WTC11 (cell line): ENCODE measurements around the gene AGAP3.

Source experiments
- CTCF ChIP-seq: fragments of 200-600 bp; IDR thresholded peaks from 2 replicates; pipeline ENCODE4 v1.8.0; 2022; ENCODE audit warnings: antibody characterized with exemption
- ELF4 ChIP-seq: sonication (generic); formaldehyde crosslinking; IDR thresholded peaks from 2 replicates; pipeline ENCODE4 v1.8.1; 2022; ENCODE audit warnings: low read depth, mild to moderate bottlenecking, moderate library complexity, missing genetic modification reagents
- FOXP1 ChIP-seq: sonication (generic); formaldehyde crosslinking; IDR thresholded peaks from 2 replicates; pipeline ENCODE4 v1.8.0; 2022; ENCODE audit warnings: missing genetic modification reagents, mild to moderate bottlenecking, moderate library complexity, borderline replicate concordance
- HMGXB4 ChIP-seq: sonication (generic); formaldehyde crosslinking; IDR thresholded peaks from 2 replicates; pipeline ENCODE4 v1.8.1; 2023; ENCODE audit warnings: mild to moderate bottlenecking, moderate library complexity, missing genetic modification reagents
- IRF1 ChIP-seq: sonication (generic); formaldehyde crosslinking; IDR thresholded peaks from 2 replicates; pipeline ENCODE4 v1.8.0; 2023; ENCODE audit warnings: missing genetic modification reagents
- JUN ChIP-seq: sonication (generic); formaldehyde crosslinking; IDR thresholded peaks from 2 replicates; pipeline ENCODE4 v1.8.0; 2023; ENCODE audit warnings: mild to moderate bottlenecking, missing genetic modification reagents
- NFYB ChIP-seq: sonication (generic); formaldehyde crosslinking; conservative IDR thresholded peaks from 2 replicates; pipeline ENCODE4 v1.8.0; 2022; ENCODE audit warnings: low read depth, missing genetic modification reagents
- RELA ChIP-seq: sonication (generic); formaldehyde crosslinking; IDR thresholded peaks from 2 replicates; pipeline ENCODE4 v1.8.1; 2022; ENCODE audit warnings: missing genetic modification reagents, mild to moderate bottlenecking, borderline replicate concordance
- SP1 ChIP-seq: sonication (generic); formaldehyde crosslinking; conservative IDR thresholded peaks from 2 replicates; pipeline ENCODE4 v1.8.1; 2022; ENCODE audit warnings: missing genetic modification reagents
- USF1 ChIP-seq: sonication (generic); formaldehyde crosslinking; IDR thresholded peaks from 2 replicates; pipeline ENCODE4 v1.8.0; 2022; ENCODE audit warnings: mild to moderate bottlenecking, missing genetic modification reagents
- USF2 ChIP-seq: sonication (generic); formaldehyde crosslinking; IDR thresholded peaks from 2 replicates; pipeline ENCODE4 v1.8.1; 2023; ENCODE audit warnings: mild to moderate bottlenecking, missing genetic modification reagents, moderate library complexity
- ZNF281 ChIP-seq: sonication (generic); formaldehyde crosslinking; IDR thresholded peaks from 2 replicates; pipeline ENCODE4 v1.8.0; 2023; ENCODE audit warnings: mild to moderate bottlenecking, missing genetic modification reagents

- TF ChIP-seq CTCF (no peak), ZNF281 (no peak), NFYB (no peak), SP1 (CRISPR knock-in tag) (no peak), ELF4 (no peak), USF1 (CRISPR knock-in tag) (no peak), RELA (CRISPR knock-in tag) (no peak), IRF1 (CRISPR knock-in tag) (no peak), HMGXB4 (no peak), FOXP1 (no peak), JUN (CRISPR knock-in tag) (no peak), USF2 (CRISPR knock-in tag) (no peak)
Measured at GRCh38 chr7:151065516-151065915, 20.8 kb upstream of the AGAP3 start.
